GM10248 (cell line): Measurements from ENCODE around the gene CYB561.

Experiments
- CTCF ChIA-PET: fragments of 300-600 bp; sonication (Branson Sonifier 250); formaldehyde crosslinking; extraction: SDS; loops from one replicate; lab custom pipeline; 2021; ENCODE audit warnings: antibody characterized with exemption; lab: Yijun Ruan, JAX
- POLR2A ChIA-PET: fragments of 350-650 bp; sonication (Branson Sonifier 250); formaldehyde crosslinking; extraction: SDS; loops from one replicate; lab custom pipeline; 2020; ENCODE audit warnings: antibody characterized with exemption; lab: Yijun Ruan, JAX
- DNase-seq: peaks from one replicate; pipeline ENCODE4 v3.0.0; 2012; ENCODE audit errors: extremely low spot score
- TF ChIP-seq, protein P1 (sequence below): IDR thresholded peaks from 2 replicates; pipeline ENCODE4 v1.5.1; 2012; ENCODE audit warnings: mild to moderate bottlenecking, low read depth; ENCODE audit errors: extremely low read depth, missing control alignments, control extremely low read depth

CYB561 gene

DNA sequence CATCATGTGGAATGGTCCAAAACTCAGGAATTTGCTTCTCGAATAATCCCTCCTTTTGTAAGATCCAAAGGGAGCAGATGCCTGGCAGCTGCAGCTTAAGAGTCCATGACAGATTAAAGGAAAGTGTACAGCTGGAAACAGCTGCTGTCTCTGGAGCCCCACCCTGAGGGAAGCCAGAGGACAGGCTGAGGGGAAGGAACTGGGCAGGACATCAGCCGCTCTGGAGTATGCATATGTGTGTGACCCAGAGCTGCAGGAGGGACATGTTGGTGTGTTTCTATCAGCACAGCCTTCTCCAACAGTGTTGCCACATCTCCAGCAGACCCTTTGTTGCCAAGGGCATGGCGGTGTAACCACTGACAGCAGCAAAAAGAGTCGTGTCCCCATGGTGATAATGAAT, 46.2 kb downstream of the CYB561 start:
- ChIA-PET POLR2A (no interaction called here), CTCF (interaction anchor here (1.6 kb wide), 1 partner anchor 19 kb away, joined by 5 read pairs; no protein-coding TSS in a partner anchor)
- TF ChIP-seq, protein P1, sequence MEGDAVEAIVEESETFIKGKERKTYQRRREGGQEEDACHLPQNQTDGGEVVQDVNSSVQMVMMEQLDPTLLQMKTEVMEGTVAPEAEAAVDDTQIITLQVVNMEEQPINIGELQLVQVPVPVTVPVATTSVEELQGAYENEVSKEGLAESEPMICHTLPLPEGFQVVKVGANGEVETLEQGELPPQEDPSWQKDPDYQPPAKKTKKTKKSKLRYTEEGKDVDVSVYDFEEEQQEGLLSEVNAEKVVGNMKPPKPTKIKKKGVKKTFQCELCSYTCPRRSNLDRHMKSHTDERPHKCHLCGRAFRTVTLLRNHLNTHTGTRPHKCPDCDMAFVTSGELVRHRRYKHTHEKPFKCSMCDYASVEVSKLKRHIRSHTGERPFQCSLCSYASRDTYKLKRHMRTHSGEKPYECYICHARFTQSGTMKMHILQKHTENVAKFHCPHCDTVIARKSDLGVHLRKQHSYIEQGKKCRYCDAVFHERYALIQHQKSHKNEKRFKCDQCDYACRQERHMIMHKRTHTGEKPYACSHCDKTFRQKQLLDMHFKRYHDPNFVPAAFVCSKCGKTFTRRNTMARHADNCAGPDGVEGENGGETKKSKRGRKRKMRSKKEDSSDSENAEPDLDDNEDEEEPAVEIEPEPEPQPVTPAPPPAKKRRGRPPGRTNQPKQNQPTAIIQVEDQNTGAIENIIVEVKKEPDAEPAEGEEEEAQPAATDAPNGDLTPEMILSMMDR = no peak
- DNase-seq = no peak

DNA sequence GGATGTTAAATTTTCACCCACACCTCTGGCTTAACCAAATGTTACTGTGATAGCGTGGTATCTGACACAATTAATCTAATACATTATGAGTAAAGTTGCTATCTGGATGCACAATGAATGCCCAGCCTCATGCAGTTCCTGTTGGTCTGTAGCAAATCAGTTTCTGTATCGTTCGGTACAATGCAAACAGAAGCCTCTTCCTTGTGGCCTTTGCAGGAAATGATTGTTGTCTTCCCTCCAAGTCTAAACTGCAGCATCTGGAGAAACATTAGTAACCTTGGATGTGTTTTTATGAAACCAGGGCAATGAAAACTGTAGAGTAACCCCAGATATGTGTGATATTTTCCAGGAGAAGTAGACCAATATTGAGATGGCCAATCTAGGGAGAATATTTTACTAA, 46.8 kb downstream of the CYB561 start:
- ChIA-PET CTCF (interaction anchor here (1.6 kb wide), 1 partner anchor 18 kb away, joined by 5 read pairs; no protein-coding TSS in a partner anchor), POLR2A (no interaction called here)
- TF ChIP-seq, protein P1 = no peak
- DNase-seq = no peak

DNA sequence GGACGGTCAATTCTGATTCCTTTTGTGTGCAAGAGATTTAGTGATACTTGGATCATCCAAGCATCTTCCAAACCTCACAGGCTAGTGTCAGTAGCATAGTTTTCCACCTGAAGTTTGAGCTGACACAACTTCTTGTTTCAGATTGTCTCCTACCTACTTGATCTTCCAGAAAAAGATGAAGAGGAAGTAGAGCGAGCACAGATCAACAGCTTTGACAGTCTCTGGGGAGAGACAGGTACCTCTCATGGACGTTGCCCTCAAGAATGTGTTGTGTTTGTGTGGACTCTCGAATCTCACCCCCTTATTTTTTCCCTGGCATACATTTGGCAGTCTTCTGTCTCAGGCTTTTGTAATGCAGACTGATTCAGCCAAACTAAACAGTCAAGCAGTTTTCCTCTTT, 47.4 kb downstream of the CYB561 start:
- ChIA-PET CTCF (interaction anchor here (1.8 to 4.4 kb wide), 2 partner anchors 9 to 33 kb away, joined by 3 to 34 read pairs; no protein-coding TSS in a partner anchor), POLR2A (no interaction called here)
- no peak for DNase-seq
- TF ChIP-seq, protein P1 = no peak

DNA sequence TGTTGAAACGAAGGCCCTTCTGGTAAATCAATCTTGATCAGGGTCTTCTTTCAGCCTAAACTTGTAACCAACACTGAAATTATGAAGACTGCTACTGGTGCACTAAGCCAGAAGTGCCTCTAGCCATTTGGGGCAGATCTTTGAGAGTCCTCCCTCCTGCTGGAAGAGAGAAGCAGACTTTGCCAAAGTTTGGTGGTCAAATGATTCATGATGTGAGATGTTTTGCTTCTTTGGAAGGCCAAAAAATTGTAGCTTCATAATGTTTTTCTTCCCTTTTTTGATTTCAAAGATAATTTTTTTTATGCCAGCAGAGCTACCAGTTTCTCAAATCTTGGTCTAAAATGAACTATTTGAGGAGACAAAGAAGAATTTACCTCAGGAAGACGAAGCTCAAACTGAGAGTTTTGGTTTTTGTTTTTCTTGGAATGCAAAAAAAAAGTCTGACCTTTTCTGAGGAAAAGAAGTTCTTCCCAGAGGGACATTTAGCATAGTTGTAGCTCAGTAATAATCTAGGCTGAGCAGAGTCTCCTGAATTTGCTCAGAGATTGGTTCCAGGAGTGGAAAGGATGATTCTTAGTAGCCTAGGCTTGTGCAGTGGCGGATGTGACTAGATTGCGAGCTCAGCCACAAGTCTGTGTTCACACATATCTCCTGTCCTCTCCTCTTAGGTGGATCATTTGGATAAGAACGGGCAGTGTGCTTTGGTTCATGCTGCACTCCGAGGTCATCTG, 50.9 kb downstream of the CYB561 start:
- DNase-seq = no peak
- POLR2A ChIA-PET = no interaction called here
- CTCF ChIA-PET = interaction anchor here (1.0 to 4.4 kb wide), 2 partner anchors 12 to 151 kb away, joined by 3 to 34 read pairs; no protein-coding TSS in a partner anchor
- TF ChIP-seq, protein P1 = no peak

DNA sequence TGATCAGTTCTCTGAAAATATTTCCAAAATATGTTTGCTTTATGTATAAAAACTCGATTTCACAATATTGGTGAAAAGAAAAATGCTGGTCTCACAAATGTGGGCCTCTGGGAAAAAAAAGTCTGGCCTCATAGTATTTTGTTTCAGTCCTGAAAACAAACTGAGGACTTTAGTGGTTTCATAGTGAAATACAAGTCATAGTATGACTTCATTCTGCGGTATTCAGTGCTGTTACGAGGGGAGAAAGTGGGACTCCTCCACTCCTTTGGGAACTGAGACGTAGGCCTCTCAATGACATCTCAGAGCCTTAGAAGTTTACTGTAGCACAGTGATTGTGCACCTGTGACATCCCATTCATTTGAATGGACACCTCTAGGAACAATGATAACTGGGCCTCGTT, 56.0 kb downstream of the CYB561 start:
- TF ChIP-seq, protein P1 = no peak
- DNase-seq = peak; percentile 23
- ChIA-PET POLR2A (no interaction called here), CTCF (interaction anchor here (1.0 to 1.1 kb wide), 2 partner anchors 9 to 36 kb away, joined by 3 read pairs; no protein-coding TSS in a partner anchor)

DNA sequence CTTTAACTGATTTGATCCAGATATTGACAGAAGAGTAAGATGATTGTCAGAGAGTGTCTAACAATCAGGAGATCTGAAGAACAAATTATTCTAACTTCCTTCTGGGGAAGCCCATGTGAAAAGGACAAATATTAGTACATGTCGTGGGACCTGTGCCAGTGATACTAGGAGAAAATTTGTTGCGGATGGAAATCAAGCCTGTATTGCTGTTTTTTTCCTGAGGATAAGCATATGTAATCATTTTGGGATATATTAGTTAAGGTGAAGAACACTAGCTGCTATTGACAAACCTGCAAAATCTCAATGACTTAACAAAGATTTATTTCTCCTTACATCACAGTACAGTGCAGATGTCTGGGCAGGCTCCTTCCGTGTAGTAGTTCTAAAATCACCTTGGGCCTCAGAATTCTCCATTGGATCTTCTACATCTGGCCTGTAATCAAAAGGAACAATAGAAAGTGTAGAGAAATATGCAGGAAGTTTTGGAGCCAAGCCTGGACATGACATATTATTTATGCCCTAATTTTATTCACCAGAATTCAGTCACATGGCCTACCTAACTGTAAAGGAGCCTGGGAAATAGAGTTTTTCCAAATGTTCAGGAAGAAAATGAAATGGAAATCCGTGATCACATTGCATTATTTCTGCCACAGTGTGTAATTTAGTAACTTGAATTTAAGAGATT, 58.3 kb downstream of the CYB561 start:
- CTCF ChIA-PET = interaction anchor here (2.9 kb wide), 1 partner anchor 19 kb away, joined by 13 read pairs; no protein-coding TSS in a partner anchor
- POLR2A ChIA-PET = no interaction called here
- no peak for DNase-seq

More for the DNA sequence above, 58.3 kb downstream of the CYB561 start:
- TF ChIP-seq, protein P1 = no peak
